SK-N-SH treated with all-trans-retinoic acid at 6 μM for 48 hours (cell line): ENCODE data around the gene HPGDS.

ENCODE experiments used
- ISL1 ChIP-seq: fragments of 250-450 bp; sonication (Bioruptor Pico); IDR thresholded peaks from 2 replicates; pipeline ENCODE4 v2.1.2; 2022; ENCODE audit warnings: mild to moderate bottlenecking, moderate library complexity
- SNAI2 ChIP-seq: fragments of 250-450 bp; sonication (Bioruptor Pico); IDR thresholded peaks from 2 replicates; pipeline ENCODE4 v1.5.0; 2020; ENCODE audit warnings: mild to moderate bottlenecking, moderate library complexity
- TOX ChIP-seq: fragments of 250-450 bp; sonication (Bioruptor Pico); IDR thresholded peaks from 2 replicates; pipeline ENCODE4 v1.8.0; 2021; ENCODE audit warnings: mild to moderate bottlenecking, moderate library complexity, borderline replicate concordance
- TF ChIP-seq, protein P1 (sequence below): fragments of 250-450 bp; sonication (Bioruptor Pico); IDR thresholded peaks from 2 replicates; pipeline ENCODE4 v1.8.0; 2021; ENCODE audit warnings: low read depth, mild to moderate bottlenecking, moderate library complexity, borderline replicate concordance

- TF ChIP-seq ISL1 (CRISPR knock-in tag) (no peak), TOX (CRISPR knock-in tag) (no peak), SNAI2 (CRISPR knock-in tag) (no peak)
- TF ChIP-seq, protein P1, sequence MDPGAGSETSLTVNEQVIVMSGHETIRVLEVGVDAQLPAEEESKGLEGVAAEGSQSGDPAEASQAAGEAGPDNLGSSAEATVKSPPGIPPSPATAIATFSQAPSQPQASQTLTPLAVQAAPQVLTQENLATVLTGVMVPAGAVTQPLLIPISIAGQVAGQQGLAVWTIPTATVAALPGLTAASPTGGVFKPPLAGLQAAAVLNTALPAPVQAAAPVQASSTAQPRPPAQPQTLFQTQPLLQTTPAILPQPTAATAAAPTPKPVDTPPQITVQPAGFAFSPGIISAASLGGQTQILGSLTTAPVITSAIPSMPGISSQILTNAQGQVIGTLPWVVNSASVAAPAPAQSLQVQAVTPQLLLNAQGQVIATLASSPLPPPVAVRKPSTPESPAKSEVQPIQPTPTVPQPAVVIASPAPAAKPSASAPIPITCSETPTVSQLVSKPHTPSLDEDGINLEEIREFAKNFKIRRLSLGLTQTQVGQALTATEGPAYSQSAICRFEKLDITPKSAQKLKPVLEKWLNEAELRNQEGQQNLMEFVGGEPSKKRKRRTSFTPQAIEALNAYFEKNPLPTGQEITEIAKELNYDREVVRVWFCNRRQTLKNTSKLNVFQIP = no peak
Observed at GRCh38 chr4:94329933-94330332, 12.7 kb downstream of the HPGDS start.
